WTC11 (cell line): ENCODE measurements around the gene SLC41A3. TPM values are rescaled to one million over a fixed set of nuclear protein-coding genes. Genes with fewer than 3 reads are reported as not detected.
A peak's percentile ranks its signal among the peaks of the same experiment; 100 is the strongest.

Source experiments
- ATAC-seq: fragments of 200-7000 bp; cut with Tn5 transposase; 2 replicates; pipeline ENCODE4 v1.10.0; 2021; ENCODE audit warnings: mild to moderate bottlenecking, moderate library complexity
- CTCF ChIA-PET: fragments of 300-600 bp; sonication (Branson Sonifier 250); formaldehyde crosslinking; loops from one replicate; lab custom pipeline; 2021; ENCODE audit warnings: antibody characterized with exemption; lab: Charles Lee
- POLR2A ChIA-PET: fragments of 350-600 bp; sonication (Branson Sonifier 250); formaldehyde crosslinking; loops from one replicate; lab custom pipeline; 2021; ENCODE audit warnings: antibody characterized with exemption; lab: Charles Lee
- DNase-seq: peaks from one replicate; pipeline ENCODE4 v3.0.0; 2021; ENCODE audit warnings: low spot score
- H3K27ac Mint-ChIP-seq: 2 replicates; pipeline ENCODE4 v1.8.0; 2021; ENCODE audit warnings: mixed read lengths
- H3K27me3 Mint-ChIP-seq: 2 replicates; pipeline ENCODE4 v1.8.0; 2021; ENCODE audit warnings: low read depth, mild to moderate bottlenecking, moderate library complexity, mixed read lengths
- H3K36me3 Mint-ChIP-seq: 2 replicates; pipeline ENCODE4 v1.8.0; 2021; ENCODE audit warnings: mixed read lengths
- H3K4me1 Mint-ChIP-seq: 2 replicates; pipeline ENCODE4 v1.8.0; 2022; ENCODE audit warnings: mixed read lengths
- H3K4me3 Mint-ChIP-seq: 2 replicates; pipeline ENCODE4 v1.8.0; 2021; ENCODE audit warnings: mild to moderate bottlenecking, moderate library complexity, mixed read lengths
- H3K9me3 Mint-ChIP-seq: 2 replicates; pipeline ENCODE4 v1.8.0; 2021; ENCODE audit warnings: mixed read lengths
- NR3C1 ChIP-seq: sonication (generic); formaldehyde crosslinking; conservative IDR thresholded peaks from 2 replicates; pipeline ENCODE4 v1.8.1; 2023; ENCODE audit warnings: low read depth, mild to moderate bottlenecking, missing genetic modification reagents
- PRRX2 ChIP-seq: fragments of 250-450 bp; sonication (Bioruptor Pico); IDR thresholded peaks from 2 replicates; pipeline ENCODE4 v1.8.0; 2021; ENCODE audit warnings: mild to moderate bottlenecking
- TCF7 ChIP-seq: sonication (generic); formaldehyde crosslinking; IDR thresholded peaks from 2 replicates; pipeline ENCODE4 v1.8.0; 2022; ENCODE audit warnings: mild to moderate bottlenecking, low read depth, missing genetic modification reagents, moderate library complexity
- ZNF219 ChIP-seq: sonication (generic); formaldehyde crosslinking; IDR thresholded peaks from 2 replicates; pipeline ENCODE4 v1.8.0; 2023; ENCODE audit warnings: missing genetic modification reagents, mild to moderate bottlenecking, borderline replicate concordance
- total RNA-seq: library from RNA; stranded (reverse); gene quantifications from 3 replicates; pipeline ENCODE4 v1.2.3, GENCODE V29; 2021
- TF ChIP-seq, protein P1 (sequence below): fragments of 200-600 bp; IDR thresholded peaks from 2 replicates; pipeline ENCODE4 v1.8.0; 2022; ENCODE audit warnings: antibody characterized with exemption
- TF ChIP-seq, protein P2 (sequence below): sonication (generic); formaldehyde crosslinking; IDR thresholded peaks from 2 replicates; pipeline ENCODE4 v1.8.1; 2023; ENCODE audit warnings: mild to moderate bottlenecking, missing genetic modification reagents, moderate library complexity
- TF ChIP-seq, protein P3 (sequence below): sonication (generic); formaldehyde crosslinking; IDR thresholded peaks from 2 replicates; pipeline ENCODE4 v1.8.1; 2023; ENCODE audit warnings: mild to moderate bottlenecking, missing genetic modification reagents, borderline replicate concordance
- TF ChIP-seq, protein P4 (sequence below): fragments of 250-450 bp; sonication (Bioruptor Pico); IDR thresholded peaks from 2 replicates; pipeline ENCODE4 v1.9.0; 2021; ENCODE audit warnings: moderate library complexity, mild to moderate bottlenecking, inconsistent platforms, borderline replicate concordance

The SLC41A3 gene
- total RNA-seq, 1 experiment from 2014 or later, result 28.4 TPM

DNA sequence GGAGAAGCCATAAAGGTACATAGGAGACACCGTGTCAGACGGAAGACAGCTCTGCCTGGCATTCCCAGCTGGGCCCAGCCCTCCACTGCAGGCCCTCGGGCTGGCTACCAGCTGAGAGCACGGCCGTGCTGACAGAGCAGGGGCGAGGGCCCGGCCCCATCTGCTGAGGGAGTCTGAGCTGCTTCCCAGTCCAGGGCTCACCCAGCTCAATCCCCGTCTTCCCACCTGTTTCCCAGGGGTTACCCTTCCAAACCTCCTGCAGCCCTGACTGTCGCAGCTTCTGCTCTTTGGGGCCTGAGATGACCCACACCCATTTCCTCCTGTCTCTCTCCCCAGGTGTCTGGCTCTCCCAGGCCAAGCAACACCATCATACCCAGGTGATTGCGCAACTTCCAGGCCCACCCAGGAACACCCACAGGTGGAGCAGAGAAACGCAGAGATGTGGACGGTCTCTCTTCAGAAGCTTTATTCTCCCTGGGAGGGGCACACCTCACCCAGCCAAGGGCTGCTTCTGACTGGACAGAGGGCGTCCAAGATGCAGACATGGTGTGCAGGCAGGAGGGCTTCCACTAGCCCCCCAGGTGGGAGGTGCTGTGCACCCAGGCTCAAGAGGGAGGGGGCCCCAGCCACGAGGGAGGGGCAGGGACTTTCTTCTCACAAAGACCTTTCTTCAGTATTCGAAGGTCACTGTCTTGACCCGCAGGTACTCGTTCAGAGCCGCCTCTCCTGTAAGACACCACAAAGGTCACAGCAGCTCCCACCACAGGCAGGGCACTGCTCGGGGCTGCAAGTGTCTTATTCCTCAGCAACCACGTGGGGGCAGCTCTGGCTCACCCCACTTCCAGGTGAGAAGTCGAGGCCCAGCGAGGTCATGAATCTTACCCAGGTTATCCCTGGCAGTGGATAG lies 19.4 kb upstream of the SLC41A3 start:
- Mint-ChIP-seq H3K27ac (no peak overlapping the region), H3K4me3 (no peak overlapping the region), H3K4me1 (no peaks in the 10 kb centered on the region), H3K27me3 (no peaks in the 10 kb centered on the region; the same call in 1 of the 2 replicates), H3K9me3 (no peaks in the 10 kb centered on the region), H3K36me3 (no peaks in the 10 kb centered on the region)
- ATAC-seq (peak; percentile 92), DNase-seq (peak; percentile 54)
- CTCF ChIA-PET, result interaction anchor here (0.6 to 5.4 kb wide), 23 partner anchors 8 to 245 kb away, joined by 3 to 55 read pairs (median 4); partner anchors contain the start of genes ALDH1L1 and SLC41A3
- TF ChIP-seq, protein P1, sequence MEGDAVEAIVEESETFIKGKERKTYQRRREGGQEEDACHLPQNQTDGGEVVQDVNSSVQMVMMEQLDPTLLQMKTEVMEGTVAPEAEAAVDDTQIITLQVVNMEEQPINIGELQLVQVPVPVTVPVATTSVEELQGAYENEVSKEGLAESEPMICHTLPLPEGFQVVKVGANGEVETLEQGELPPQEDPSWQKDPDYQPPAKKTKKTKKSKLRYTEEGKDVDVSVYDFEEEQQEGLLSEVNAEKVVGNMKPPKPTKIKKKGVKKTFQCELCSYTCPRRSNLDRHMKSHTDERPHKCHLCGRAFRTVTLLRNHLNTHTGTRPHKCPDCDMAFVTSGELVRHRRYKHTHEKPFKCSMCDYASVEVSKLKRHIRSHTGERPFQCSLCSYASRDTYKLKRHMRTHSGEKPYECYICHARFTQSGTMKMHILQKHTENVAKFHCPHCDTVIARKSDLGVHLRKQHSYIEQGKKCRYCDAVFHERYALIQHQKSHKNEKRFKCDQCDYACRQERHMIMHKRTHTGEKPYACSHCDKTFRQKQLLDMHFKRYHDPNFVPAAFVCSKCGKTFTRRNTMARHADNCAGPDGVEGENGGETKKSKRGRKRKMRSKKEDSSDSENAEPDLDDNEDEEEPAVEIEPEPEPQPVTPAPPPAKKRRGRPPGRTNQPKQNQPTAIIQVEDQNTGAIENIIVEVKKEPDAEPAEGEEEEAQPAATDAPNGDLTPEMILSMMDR, result peak; percentile 17; the same call in 1 of the 2 replicates
- no peak for TF ChIP-seq NR3C1 (CRISPR knock-in tag)
- TF ChIP-seq, protein P2, sequence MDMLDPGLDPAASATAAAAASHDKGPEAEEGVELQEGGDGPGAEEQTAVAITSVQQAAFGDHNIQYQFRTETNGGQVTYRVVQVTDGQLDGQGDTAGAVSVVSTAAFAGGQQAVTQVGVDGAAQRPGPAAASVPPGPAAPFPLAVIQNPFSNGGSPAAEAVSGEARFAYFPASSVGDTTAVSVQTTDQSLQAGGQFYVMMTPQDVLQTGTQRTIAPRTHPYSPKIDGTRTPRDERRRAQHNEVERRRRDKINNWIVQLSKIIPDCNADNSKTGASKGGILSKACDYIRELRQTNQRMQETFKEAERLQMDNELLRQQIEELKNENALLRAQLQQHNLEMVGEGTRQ (CRISPR knock-in tag), result peak; percentile 12; the same call in 1 of the 2 replicates
- POLR2A ChIA-PET, result no interaction called here

DNA sequence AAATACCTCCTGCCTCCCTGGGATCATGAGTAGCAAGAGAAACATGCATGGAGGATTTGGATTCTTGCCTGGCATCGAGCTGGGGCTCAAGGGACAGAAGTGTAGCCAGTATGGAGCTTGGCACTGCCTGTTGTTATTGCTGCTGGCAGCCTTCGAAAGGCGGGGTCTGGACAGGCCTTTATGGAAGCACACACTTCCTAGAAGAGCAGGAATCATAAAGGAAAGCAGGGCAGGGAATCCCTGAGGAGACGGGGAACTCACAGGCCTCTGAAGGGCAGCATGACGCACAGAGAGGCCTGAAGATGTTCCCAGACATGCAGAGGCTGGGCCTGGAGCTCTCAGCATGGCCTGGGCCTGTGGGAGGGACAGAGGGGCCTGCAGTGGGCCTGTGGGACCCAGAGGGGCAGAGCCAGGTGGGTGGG lies 18.6 kb upstream of the SLC41A3 start:
- Mint-ChIP-seq H3K27me3 (no peaks in the 10 kb centered on the region; the same call in none of the 2 replicates), H3K27ac (no peak overlapping the region), H3K36me3 (peaks cover 2% of the 10 kb centered on the region; the same call in 1 of the 2 replicates), H3K4me3 (no peak overlapping the region), H3K4me1 (no peaks in the 10 kb centered on the region), H3K9me3 (peaks cover 7% of the 10 kb centered on the region)
- DNase-seq, result no peak
- CTCF ChIA-PET, result interaction anchor here (0.7 to 5.4 kb wide), 12 partner anchors 8 to 173 kb away, joined by 3 to 55 read pairs (median 4); partner anchors contain the start of genes ALDH1L1 and SLC41A3
- POLR2A ChIA-PET, result no interaction called here
- TF ChIP-seq ZNF219 (CRISPR knock-in tag), result no peak
- TF ChIP-seq, protein P3, sequence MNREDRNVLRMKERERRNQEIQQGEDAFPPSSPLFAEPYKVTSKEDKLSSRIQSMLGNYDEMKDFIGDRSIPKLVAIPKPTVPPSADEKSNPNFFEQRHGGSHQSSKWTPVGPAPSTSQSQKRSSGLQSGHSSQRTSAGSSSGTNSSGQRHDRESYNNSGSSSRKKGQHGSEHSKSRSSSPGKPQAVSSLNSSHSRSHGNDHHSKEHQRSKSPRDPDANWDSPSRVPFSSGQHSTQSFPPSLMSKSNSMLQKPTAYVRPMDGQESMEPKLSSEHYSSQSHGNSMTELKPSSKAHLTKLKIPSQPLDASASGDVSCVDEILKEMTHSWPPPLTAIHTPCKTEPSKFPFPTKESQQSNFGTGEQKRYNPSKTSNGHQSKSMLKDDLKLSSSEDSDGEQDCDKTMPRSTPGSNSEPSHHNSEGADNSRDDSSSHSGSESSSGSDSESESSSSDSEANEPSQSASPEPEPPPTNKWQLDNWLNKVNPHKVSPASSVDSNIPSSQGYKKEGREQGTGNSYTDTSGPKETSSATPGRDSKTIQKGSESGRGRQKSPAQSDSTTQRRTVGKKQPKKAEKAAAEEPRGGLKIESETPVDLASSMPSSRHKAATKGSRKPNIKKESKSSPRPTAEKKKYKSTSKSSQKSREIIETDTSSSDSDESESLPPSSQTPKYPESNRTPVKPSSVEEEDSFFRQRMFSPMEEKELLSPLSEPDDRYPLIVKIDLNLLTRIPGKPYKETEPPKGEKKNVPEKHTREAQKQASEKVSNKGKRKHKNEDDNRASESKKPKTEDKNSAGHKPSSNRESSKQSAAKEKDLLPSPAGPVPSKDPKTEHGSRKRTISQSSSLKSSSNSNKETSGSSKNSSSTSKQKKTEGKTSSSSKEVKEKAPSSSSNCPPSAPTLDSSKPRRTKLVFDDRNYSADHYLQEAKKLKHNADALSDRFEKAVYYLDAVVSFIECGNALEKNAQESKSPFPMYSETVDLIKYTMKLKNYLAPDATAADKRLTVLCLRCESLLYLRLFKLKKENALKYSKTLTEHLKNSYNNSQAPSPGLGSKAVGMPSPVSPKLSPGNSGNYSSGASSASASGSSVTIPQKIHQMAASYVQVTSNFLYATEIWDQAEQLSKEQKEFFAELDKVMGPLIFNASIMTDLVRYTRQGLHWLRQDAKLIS (CRISPR knock-in tag), result no peak
- no peak for TF ChIP-seq NR3C1 (CRISPR knock-in tag)
- TF ChIP-seq, protein P4, sequence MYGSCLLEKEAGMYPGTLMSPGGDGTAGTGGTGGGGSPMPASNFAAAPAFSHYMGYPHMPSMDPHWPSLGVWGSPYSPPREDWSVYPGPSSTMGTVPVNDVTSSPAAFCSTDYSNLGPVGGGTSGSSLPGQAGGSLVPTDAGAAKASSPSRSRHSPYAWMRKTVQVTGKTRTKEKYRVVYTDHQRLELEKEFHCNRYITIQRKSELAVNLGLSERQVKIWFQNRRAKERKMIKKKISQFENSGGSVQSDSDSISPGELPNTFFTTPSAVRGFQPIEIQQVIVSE (CRISPR knock-in tag), result no peak
- TF ChIP-seq PRRX2 (CRISPR knock-in tag), result no peak
- ATAC-seq, result no peak

DNA sequence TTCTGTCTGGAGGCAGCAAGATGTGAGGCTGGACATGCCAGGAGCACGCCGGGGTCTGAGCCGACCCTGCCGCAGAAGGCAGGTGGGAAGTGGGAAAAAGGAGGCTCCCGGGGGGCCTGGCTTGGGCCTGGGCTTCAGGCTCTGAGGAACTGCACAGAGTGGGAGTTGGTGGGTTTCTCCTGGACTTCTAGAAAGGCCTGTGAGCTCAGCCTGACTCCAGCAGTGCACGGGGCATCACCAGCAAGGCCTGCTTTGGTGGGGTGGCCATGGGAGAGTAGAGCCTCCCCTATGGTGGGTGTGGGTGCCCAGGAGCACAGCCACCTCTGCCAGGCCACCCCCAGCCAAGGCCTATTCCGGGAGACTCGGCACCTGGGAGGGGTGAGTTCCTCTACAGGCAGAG lies 18.1 kb upstream of the SLC41A3 start:
- CTCF ChIA-PET, result interaction anchor here (0.8 to 5.4 kb wide), 4 partner anchors 14 to 78 kb away, joined by 3 to 55 read pairs (median 6); partner anchors contain the start of gene ALDH1L1
- DNase-seq (no peak), ATAC-seq (no peak)
- H3K27ac Mint-ChIP-seq, result no peak overlapping the region; the same call in 1 of the 2 replicates
- H3K4me3 Mint-ChIP-seq, result no peak overlapping the region
- H3K9me3 Mint-ChIP-seq, result peaks cover 12% of the 10 kb centered on the region
- TF ChIP-seq TCF7 (CRISPR knock-in tag), result no peak
- TF ChIP-seq, all 79 proteins: peak for 0
- POLR2A ChIA-PET, result no interaction called here
- Mint-ChIP-seq H3K36me3 (peaks cover 6% of the 10 kb centered on the region), H3K4me1 (no peaks in the 10 kb centered on the region), H3K27me3 (no peaks in the 10 kb centered on the region; the same call in none of the 2 replicates)
